GM10248 (cell line): ENCODE results near the gene DACT1.

Experiments
- CTCF ChIA-PET: fragments of 300-600 bp; sonication (Branson Sonifier 250); formaldehyde crosslinking; extraction: SDS; loops from one replicate; lab custom pipeline; 2021; ENCODE audit warnings: antibody characterized with exemption; lab: Yijun Ruan, JAX
- POLR2A ChIA-PET: fragments of 350-650 bp; sonication (Branson Sonifier 250); formaldehyde crosslinking; extraction: SDS; loops from one replicate; lab custom pipeline; 2020; ENCODE audit warnings: antibody characterized with exemption; lab: Yijun Ruan, JAX
- DNase-seq: peaks from one replicate; pipeline ENCODE4 v3.0.0; 2012; ENCODE audit errors: extremely low spot score
- CTCF ChIP-seq: IDR thresholded peaks from 2 replicates; pipeline ENCODE4 v1.5.1; 2012; ENCODE audit warnings: mild to moderate bottlenecking, low read depth; ENCODE audit errors: extremely low read depth, missing control alignments, control extremely low read depth

Gene DACT1

DNA sequence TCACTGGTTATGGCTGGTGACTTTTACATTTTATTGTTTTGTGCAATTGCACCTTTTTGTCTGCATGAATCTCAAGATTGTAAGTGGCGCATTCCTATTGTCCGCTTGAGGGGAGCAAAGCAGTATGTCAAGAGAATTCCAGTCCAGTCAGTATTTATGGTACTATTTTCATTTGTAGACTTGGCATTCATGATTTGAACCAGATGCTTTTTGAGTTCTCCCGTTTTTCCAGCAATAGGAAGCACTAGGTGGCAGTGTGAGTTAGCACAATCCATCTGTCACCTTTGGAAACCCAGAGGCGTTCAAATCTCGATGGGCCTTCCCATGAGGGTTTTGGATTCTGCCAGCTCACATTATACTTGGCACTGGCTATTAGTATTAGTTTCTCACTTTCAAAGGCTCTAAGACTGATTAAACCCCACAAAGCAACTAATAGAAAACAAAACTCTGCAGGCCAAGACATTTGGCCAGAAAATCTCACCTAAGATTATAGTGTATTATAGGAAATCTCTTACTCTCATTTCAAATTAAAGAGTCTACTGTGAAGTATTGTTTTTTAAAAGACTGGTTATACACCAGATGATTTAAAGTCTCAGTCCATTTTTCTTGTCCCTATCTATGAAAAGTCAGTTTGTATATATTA is 2.2 kb downstream of the DACT1 start:
- POLR2A ChIA-PET: no interaction called here
- DNase-seq: peak; percentile 24
- peak; percentile 44 for TF ChIP-seq CTCF
- CTCF ChIA-PET: interaction anchor here (0.7 to 2.4 kb wide), 9 partner anchors 9 to 415 kb away, joined by 3 to 7 read pairs (median 3); no protein-coding TSS in a partner anchor

DNA sequence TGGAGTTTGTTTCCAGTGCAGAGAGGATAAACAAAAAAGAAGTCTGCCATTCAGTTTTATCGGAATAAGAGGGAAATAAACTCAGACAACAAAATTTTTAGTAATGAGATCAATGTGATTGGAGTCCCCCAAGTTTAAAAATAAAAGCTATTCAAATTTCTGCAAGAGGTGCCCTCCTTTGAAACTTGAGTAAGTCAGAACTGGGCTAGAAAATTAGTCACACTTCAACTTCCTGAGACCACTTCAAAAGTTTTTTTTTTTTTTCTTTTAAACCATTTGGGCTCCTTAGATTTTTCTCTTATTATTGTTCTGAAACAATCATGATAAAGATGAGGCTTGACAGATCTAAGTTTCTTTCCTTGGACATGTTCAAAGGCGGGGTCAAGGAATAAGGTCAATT is 3.2 kb downstream of the DACT1 start:
- ChIA-PET CTCF (interaction anchor here (0.9 to 1.6 kb wide), 5 partner anchors 10 to 379 kb away, joined by 3 to 4 read pairs (median 3); no protein-coding TSS in a partner anchor), POLR2A (no interaction called here)
- no peak for TF ChIP-seq CTCF
- DNase-seq: no peak

DNA sequence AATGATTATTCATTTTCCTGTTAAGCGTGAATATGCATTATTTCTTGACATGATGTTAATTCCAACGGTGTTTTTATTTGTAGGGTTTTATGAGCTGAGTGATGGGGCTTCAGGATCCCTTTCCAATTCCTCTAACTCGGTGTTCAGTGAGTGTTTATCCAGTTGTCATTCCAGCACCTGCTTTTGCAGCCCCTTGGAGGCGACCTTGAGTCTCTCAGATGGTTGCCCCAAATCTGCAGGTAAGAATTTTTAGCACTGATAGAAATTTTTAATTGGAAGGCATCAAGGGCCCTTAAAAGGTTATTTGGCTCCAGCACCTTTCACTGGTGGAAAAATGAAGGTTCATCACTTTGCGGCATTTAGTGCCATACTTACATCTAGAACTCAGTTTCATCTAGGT is 3.7 kb downstream of the DACT1 start:
- ChIA-PET POLR2A (no interaction called here), CTCF (interaction anchor here (0.9 to 2.3 kb wide), 5 partner anchors 10 to 414 kb away, joined by 3 to 6 read pairs (median 3); no protein-coding TSS in a partner anchor)
- DNase-seq: no peak
- no peak for TF ChIP-seq CTCF

GRCh38 chr14:58643366-58643765 is 5.6 kb downstream of the DACT1 start:
- ChIA-PET POLR2A (no interaction called here), CTCF (interaction anchor here (1.3 to 2.3 kb wide), 3 partner anchors 9 to 412 kb away, joined by 5 to 6 read pairs (median 6); no protein-coding TSS in a partner anchor)
- DNase-seq: no peak
- no peak for TF ChIP-seq CTCF

GRCh38 chr14:58645641-58646040 is 7.9 kb downstream of the DACT1 start:
- TF ChIP-seq CTCF: no peak
- ChIA-PET POLR2A (no interaction called here), CTCF (no interaction called here)
- no peak for DNase-seq

GRCh38 chr14:58646479-58646878 is 8.7 kb downstream of the DACT1 start:
- ChIA-PET POLR2A (no interaction called here), CTCF (no interaction called here)
- DNase-seq: no peak
- TF ChIP-seq CTCF: no peak
